Measurements from ENCODE around the gene WNT6.

WNT6 gene

DNA sequence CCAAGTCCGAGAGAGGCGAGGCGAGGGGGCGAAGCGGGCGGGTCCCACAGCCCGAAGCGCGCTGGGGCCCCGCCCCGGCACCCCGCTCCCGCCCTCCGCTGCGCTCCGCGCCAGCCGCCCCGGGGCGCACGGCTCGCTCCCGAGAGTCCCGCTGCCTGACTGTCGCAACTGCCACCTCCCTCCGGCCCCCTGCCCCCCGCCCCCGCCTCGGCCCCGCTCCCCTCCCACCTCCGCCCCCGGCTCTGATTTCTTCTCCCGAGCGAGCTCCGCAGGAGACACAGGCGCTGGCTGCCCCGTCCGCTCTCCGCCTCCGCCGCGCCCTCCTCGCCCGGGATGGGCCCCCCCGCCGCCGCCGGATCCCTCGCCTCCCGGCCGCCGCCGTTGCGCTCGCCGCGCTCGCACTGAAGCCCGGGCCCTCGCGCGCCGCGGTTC, at the start of gene WNT6:
Gene WNT6 (plus strand): TSS at position 250 of the 432 bp plus-strand sequence. CDS start 233 bp downstream, outside the sequence.
- no peak for DNase-seq (ENCODE audit: low spot score)

DNA sequence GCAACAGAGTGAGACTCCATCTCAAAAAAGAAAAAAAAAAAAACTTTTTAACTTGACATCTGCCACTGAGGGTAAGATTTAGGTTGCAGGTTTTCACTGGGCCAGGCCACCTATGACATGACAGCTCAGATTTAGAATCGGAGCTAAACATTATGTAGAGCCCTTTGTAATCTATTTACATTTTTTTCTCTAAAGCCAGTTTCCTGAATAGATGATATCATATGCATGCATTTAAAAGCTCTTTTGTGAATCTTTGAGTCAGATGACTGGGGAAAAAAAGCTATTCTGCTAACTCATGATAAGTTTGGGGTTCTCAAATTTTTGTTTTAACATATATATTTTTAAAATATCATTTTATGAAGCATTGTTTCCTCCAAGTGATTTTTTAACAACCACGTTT, 49.3 kb upstream of the WNT6 start:
- no peak for DNase-seq (ENCODE audit: low spot score)

DNA sequence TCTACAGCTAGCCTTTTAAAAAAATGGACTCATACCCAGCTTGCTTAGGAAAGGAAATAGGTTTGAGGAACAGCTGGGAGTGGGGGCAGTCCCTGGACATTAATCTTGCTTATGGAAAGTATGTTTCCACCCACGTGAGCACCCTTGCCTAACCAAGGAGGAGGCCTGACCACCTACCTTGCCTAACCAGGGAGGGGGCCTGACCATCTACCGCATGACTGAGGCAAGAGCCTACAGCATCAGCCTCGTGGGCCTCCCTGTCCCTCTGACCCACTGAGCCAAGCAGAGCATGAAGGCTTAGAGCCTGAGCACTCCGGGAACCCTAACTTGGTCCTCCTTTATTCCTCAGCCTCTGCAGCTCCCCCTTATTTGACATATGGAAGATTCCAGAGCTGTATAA, 48.2 kb upstream of the WNT6 start:
- DNase-seq (ENCODE audit: low spot score), result no peak

DNA sequence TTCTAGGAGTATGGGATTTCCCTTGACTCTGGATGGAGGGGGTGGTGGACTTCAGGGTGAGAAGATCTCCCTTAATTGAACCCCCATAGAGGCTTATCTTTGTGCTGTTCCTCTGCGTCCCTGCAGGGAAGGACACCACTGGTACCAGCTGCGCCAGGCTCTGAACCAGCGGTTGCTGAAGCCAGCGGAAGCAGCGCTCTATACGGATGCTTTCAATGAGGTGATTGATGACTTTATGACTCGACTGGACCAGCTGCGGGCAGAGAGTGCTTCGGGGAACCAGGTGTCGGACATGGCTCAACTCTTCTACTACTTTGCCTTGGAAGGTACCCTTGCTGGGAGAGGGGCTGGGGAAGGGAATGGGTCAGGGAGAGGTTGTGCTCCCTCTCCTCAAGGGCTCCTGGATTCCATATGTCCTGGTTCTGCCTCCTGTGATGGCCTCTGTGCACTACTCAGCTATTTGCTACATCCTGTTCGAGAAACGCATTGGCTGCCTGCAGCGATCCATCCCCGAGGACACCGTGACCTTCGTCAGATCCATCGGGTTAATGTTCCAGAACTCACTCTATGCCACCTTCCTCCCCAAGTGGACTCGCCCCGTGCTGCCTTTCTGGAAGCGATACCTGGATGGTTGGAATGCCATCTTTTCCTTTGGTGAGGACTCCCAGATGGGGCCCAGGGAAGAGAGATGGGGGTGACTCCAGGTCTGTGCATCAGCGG, 47.3 kb upstream of the WNT6 start:
- DNase-seq (ENCODE audit: low spot score), result no peak

DNA sequence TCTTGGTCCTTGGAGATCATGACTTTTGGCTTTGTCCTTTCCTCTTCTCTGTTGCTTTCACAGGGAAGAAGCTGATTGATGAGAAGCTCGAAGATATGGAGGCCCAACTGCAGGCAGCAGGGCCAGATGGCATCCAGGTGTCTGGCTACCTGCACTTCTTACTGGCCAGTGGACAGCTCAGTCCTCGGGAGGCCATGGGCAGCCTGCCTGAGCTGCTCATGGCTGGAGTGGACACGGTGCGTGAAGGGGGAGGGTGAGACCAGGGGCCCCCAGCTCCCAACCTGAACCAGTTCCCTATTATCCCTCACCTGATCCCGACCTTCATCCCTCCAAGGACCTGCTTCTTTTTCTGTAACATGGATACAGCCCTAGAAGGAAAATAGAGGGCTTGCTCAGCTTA, 46.7 kb upstream of the WNT6 start:
- DNase-seq (ENCODE audit: low spot score), result no peak

DNA sequence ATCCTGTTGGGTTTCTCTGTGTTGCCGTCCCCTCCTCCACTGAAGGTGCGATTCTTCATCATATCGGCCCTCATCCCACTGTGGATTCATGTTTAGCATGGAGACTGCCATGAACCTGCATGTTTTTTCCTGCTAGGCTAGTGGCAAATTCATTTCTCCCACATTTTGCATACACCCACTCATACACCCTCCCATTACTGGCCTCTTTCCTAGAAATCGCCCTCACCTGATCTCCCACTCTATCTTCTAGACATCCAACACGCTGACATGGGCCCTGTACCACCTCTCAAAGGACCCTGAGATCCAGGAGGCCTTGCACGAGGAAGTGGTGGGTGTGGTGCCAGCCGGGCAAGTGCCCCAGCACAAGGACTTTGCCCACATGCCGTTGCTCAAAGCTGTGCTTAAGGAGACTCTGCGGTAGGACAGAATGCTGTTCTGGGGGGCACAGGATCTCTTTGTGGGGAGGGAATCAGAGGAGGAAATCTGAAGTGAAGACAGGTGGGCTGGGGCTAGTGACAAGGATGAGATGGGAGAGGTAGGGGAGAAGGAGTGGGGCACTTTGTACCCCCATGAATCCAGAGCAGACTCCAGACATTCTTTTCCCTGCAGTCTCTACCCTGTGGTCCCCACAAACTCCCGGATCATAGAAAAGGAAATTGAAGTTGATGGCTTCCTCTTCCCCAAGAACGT, 45.7 kb upstream of the WNT6 start:
- DNase-seq (ENCODE audit: low spot score), result no peak

DNA sequence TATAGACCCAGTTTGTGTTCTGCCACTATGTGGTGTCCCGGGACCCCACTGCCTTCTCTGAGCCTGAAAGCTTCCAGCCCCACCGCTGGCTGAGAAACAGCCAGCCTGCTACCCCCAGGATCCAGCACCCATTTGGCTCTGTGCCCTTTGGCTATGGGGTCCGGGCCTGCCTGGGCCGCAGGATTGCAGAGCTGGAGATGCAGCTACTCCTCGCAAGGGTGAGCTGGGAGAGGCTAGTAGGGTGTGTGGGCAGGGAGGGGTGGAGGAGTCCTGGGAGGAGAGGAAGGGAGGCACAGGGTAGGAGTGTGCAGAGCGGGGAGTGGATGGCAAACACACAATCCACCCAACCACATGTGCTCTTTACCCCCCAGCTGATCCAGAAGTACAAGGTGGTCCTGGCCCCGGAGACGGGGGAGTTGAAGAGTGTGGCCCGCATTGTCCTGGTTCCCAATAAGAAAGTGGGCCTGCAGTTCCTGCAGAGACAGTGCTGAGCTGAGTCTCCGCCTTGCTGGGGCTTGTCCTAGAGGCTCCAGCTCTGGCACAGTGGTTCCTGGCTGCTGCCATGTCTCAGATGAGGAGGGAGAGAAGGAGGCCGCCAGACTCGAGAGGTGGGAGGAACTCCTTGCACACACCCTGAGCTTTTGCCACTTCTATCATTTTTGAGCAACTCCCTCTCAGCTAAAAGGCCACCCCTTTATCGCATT, 44.9 kb upstream of the WNT6 start:
- no peak for DNase-seq (ENCODE audit: low spot score)

DNA sequence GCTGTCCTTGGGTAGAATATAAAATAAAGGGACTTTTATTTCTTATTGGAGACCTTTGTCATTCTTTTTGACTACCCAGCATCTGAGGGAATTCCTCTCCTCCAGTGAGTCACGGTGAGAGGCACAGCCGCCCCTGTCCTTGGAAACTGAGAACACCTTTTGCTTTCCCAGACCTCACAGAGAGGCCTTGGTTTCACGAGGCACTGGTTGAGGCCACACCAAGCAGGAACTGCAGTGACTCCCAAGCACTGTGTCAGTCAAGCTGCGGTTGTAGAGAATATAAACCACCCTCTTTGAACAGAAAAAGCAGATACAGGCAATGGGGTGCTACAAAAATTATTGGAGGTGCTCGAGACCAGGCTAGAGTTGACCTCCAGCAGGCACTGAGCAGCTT, 44.4 kb upstream of the WNT6 start:
- no peak for DNase-seq (ENCODE audit: low spot score)

DNA sequence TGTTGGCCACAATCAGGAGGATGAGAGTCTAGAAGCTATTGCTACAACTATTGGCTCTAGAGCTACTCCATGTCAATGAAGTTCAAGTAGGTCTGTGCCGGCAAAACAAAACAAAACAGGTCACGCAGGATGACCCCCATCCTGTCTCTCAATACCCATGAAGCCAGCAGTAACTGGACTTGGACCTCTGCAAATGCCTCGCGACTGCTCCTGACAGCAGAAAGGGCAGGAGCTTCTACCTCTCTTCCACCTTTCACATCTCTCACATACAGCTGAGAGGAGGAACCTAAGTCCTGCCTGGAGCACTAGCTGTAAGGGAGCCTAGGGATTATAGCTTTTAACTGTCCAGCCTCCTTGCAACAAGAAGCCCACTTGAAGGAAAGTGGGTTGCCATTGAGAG, 44.0 kb upstream of the WNT6 start:
- DNase-seq (ENCODE audit: low spot score), result no peak

DNA sequence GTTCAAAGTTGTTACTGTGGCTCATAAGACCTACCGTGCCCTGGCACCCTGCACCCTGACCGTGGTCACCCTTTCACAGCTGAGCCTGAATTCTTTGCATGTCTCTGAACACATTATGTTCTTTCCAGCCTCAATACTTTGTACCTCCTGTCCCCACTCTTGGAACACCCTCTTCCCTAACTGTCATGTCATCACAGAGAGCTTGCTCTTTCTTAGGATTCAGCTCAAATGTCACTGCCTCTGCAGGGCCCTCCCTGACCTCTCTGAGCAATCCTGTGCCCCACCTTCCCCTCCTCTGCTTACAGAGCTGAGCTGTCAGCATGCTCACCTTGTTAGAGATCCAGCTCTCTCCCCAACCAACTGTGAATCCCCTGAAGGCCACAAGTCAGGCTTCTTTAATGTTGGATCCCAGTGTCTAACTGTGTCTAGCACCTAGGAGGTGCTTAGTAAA, 43.0 kb upstream of the WNT6 start:
- DNase-seq (ENCODE audit: low spot score), result no peak

DNA sequence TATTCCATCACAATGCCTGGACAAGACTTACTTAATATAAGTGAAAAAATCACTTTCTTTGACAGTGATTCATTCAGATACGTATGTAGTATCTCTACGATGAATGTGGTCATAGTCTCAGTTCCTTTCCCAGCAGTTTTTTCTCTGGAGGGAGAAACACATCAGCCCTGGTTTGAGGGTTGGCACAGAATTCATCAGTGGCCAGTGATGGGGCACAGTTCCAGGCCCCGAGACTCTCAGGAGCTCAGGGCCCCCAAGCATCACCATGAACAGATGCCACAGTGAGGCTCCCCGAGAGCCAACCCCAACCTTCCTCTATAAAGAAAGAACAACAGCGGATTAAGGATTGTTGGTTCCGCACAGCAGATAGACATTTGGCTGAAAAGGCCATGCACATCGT, 40.5 kb upstream of the WNT6 start:
- no peak for DNase-seq (ENCODE audit: low spot score)

DNA sequence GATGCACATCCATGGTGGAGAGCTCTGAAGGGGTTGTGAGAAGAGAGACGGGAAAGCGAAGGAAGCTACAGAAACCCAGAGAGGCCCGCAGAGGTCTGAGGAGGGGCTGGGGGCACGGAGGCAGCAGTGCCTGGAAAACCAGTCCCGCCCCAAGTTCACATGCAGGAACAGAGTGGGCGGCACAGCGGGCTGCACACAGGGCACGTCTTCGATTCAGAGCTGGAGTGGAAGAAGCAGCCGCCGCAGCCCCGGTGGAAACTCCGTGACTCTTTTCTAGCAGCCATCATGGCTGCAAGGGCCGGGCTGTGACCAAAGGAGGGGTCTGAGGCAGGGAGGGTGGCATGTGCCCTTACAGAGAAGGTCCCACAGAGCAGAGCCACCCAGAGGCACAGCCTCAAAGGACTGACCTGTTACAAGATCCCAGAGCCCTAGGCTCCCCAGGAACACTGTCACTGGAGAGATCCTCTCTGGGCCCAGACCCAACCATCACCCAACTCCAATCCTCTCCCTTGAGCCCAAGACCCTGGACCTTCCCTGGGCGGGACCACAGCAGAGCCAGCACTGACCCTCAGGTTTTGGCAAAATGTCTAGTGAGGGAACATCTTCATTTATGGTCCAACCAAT, 38.7 kb upstream of the WNT6 start:
- no peak for DNase-seq (ENCODE audit: low spot score)

DNA sequence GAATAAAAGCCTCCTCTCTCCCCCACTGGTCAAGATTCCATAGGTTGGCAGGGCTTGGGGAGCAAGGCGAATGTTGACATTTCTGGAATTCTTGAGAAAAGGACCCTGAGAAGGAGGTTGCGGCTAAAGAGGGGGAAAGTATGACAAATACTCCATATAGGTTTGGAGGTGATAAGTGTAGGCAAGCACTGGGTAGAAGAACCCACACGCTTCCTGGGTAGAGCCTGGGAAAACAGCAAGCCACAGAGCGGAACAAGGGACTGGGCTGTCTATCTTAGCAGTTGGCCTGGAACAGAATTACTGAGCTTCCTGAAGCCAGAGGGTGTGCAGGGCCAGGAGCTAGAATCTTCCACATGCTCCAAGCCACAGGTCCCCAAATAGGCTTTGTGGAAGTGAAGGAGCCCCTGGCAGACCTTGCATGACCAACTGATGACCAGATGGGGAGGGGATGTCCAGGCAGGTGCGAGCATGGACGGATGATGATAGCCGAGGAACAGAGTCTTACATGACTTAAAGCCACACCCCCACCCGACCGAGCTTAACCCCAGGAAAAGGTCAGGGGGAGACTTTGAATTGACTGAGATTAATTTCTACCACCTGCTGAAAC, 37.9 kb upstream of the WNT6 start:
- DNase-seq (ENCODE audit: low spot score), result no peak

DNA sequence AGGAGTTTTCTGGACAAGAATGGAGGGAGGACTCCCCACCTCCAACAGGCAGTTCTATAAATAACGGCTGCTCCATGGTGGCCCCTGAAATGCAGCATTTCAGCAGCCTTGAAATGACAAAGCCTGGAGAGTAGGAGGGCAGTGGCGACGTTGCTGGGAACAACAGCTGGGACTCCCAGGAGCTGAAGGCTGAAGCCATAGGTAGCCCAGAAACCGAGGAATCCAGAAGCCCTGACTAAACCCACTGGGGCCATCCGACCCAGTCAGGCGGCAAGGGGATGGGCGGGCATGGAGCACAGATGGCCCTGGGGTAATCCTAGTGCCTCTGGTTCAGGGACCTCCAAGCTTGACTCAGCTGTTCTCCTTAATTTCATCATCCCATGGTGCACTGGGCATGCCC, 37.0 kb upstream of the WNT6 start:
- no peak for DNase-seq (ENCODE audit: low spot score)

DNA sequence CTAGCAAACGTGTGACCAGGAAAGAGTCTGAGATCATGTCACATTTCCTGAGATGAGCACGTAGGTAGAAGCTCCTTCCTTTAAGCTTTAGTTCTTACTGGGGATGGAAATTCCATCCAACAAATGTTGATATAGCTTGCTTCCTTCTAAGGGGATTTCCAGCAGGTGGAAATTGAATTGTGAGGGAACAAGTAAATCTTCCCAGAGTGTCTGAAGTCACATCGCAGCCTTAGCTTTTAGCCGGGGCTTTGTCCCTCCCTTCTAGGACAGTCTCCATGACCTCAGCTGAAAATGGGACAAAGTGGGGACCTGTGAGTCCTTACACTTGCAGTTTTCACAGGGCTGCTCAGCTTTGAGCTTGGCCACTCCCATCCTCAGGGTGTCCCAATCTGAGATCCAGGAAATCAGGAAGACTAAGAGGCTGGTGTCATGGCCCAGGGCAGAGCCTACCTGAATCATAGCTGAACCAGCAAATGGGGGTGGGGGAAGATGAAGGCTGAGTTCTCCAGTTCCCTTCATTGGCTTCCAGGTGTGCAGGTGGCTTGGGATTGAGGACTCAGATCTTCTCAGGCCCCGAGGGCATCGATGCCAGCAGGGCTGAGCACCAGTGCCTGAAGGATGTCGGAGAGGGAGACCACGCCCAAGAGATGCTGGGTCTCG, 36.3 kb upstream of the WNT6 start:
- DNase-seq (ENCODE audit: low spot score), result no peak

DNA sequence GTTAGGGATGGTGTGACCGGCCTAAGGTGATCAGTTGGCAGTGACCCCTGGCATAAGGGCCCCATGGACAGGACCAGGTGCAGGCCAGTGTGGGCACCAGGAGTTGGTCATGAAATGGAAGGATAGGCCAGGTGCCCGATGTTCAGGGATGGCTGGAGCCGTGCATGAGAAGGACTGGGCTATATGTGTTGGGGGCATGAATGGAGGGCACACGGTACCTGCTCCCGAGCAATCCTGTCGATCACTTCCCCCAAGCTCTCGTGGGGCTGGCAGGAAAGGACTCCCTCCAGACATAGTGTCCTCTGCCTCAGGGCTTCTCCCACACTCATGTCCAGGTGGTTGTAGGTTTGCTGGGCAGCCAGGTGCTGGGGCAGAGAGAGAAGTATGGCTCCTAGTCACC, 35.6 kb upstream of the WNT6 start:
- no peak for DNase-seq (ENCODE audit: low spot score)

DNA sequence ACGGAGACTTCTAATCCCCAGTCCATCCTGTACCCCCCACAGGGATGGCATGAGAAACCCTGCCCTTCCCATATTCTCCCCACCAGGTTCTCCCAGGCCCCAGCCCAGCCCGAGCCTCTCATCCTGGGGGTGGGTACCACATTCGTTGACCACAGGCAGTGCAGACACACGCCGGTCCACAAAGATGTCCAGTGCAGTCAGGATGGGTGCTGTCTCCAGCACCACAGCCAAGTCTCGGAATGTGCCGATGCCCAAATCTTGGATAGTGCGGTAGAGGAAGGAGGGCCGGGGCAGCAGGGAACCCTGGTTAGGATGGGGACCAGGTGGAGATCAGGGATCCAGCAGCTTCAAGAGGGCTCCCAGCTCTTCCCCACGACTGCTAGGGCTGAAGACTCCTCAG, 32.8 kb upstream of the WNT6 start:
- no peak for DNase-seq (ENCODE audit: low spot score)

DNA sequence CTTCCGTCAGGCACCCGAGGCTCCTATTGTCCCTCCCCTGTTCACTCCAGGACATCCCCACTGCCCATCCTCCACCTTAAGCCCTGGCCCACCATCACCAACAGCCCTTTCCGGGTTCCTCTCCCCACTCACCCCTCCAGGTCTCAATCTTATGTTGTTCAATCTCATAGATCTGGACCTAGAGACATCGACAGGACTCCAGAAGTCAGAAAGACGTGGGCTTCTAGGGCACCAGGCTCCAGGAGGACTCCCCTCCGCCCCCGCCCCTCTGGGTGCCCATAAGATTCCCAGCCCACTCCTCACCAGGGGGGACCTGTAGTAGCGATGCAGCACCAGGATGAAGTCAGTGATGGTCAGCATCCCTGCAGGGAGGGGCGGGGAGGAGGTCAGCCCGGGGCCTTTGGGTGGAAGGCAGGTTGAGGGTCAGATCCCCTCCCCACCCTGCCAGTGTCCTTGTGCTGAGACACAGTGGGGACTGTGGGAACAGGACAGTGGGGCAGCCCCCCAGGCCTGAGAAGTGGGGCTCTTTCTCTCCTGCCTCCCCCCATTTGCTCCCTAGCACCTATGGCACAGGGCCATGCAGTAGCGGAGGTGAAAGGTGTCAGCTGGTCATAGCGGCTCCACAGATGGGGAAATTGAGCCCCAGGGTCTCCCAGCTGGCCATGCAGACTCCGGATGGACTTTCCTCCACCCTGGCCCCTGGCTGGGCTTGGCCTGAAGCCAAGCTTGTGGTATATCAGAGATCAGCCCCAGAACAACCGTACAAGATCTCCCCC, 31.7 kb upstream of the WNT6 start:
- DNase-seq (ENCODE audit: low spot score), result no peak

DNA sequence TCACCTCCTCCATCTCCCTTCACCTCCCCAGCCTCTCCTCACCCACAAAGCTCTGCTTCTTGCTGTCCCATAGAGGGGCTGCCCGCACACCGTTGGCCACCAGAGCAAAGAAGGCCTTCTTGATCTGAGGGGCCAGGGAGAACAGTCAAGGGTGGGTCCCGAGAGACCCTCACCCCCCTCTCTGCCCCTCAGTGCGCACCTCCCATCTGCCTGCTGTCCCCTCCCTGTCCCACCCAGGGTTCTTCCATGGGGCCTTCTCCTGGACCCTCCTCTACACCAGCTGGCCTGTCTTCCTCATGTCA, 31.2 kb upstream of the WNT6 start:
- DNase-seq (ENCODE audit: low spot score), result no peak

DNA sequence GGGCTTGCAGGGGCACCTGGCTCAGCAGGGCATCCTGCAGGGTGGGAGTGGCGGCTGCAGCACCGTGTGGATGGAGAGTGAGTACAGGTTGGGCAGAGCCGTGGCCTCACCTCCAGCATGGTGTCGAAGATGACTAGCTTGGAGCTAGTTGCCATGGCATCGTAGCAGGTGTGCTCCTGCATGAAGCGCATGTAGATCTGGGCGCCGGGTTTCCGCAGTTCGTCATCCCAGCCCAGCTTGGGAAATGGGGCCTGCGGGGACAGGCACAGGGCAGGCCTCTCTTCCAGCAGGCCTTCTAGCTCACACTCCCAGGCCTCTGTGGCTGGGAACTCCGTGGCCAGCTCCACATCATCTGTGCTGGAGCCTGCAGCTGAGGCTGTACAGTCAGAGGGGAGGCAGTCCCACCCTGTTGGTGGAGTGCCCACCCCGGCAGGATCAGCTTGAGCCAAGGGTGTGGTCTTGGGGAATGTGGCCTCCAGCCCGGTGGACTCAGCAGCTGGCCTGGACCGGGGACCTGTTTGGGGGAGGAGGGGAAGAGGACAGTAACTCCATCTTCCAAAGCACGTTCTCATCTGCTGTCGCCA, 29.6 kb upstream of the WNT6 start:
- DNase-seq (ENCODE audit: low spot score), result no peak

All from NAMALWA (cell line).